HTERT RPE-1 (cell line): ENCODE measurements around the gene RAP1B.

ENCODE experiments used
- in situ Hi-C: fragments of 300-500 bp; cut with MboI; formaldehyde crosslinking; loops from 4 replicates; pipeline ENCODE4 v1.14.3; 2020; ENCODE audit warnings: low sequenced_read_pairs

Gene RAP1B

GRCh38 chr12:68610370-68611093 is at the start of gene RAP1B:
Gene RAP1B, plus strand, starts transcription at chr12:68610899. Its CDS starts 37,826 bp downstream, at chr12:68648725.
- in situ Hi-C loops, result no loop called here

GRCh38 chr12:68561830-68562229 is 48.9 kb upstream of the RAP1B start:
- in situ Hi-C loops, result no loop called here

- in situ Hi-C loops, result no loop called here
Observed at GRCh38 chr12:68564166-68564565, 46.5 kb upstream of the RAP1B start.

- in situ Hi-C loops, result no loop called here
Observed at GRCh38 chr12:68565391-68565903, 45.3 kb upstream of the RAP1B start.

- in situ Hi-C loops, result no loop called here
Observed at GRCh38 chr12:68568922-68569569, 41.7 kb upstream of the RAP1B start.

- in situ Hi-C loops, result no loop called here
Observed at GRCh38 chr12:68572661-68573060, 38.0 kb upstream of the RAP1B start.

DNA sequence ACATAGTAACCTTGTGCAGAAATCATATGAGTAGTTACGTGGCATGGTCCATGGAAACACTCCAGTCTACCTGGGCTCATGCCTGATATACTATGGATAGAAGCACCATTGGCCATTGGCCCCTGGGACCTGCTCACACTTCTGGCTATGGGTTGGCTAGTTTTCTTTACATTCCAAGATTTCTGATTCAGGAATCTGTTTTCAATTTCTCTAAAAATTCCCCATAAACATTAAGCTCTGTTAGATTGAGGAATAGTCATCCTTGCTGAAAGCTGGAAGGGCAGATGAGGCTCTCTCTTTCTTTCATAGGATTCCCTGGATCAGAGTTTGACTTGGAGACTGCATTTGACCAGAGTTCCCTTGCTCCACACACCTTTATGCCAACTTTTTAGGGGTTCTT is 37.3 kb upstream of the RAP1B start:
- in situ Hi-C loops, result no loop called here

DNA sequence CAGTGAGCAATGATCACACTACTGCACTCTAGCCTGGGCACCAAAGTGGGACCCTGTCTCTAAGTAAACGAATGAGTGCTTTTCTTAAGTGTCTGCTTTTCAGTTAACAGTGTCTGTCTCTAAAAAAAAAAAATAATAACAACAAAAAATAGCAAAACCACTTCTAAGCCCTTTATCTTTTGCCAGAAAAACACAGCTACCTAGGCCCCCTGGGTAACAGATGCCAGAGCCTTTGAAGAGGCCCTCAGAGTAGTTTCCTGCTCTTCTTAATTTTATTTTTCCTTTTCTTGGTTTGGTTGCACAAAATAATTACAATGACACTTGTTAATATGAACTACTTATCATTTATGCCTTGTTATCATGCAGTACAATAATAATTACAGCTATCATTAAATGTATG is 32.8 kb upstream of the RAP1B start:
- in situ Hi-C loops, result no loop called here

- in situ Hi-C loops, result no loop called here
Observed at GRCh38 chr12:68578765-68579164, 31.9 kb upstream of the RAP1B start.

- in situ Hi-C loops, result no loop called here
Observed at GRCh38 chr12:68579254-68579653, 31.4 kb upstream of the RAP1B start.

DNA sequence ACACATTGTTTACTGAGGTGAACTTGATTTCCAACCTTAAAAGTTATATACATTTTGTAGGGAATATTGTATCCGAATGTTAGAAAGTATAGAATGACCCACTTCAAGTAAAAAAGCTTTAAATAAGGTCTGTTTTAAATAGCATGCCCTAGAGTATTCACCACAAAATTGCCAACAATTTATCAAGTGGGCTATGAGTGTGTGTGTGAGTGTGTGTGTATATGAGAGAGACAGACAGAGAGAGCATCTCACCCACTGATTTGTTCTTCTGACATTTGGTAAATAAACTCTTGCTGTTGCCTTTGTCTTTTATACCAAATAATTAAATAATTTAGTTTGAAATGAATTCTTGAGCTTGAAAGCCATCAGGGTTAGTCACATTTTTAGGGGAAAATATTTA is 29.8 kb upstream of the RAP1B start:
- in situ Hi-C loops, result no loop called here

DNA sequence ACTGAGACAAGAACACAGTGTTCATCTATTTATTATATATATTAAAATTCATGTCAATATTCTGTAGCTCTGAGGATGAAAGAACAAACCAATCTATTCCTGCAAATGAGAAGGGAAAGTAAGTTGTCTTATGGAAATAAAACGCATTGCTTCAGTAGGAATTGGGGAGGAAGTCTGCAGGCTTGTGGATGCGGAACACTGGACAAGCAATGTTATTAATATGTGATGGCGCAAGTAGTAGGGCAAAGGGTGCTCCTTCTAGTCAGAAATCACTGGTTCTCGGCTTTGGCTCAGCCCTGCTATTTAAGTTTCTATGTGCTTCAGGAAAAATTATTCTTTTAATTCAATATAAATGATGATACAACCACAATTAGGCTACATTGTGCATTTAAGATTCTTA is 28.8 kb upstream of the RAP1B start:
- in situ Hi-C loops, result no loop called here

- in situ Hi-C loops, result no loop called here
Observed at GRCh38 chr12:68585966-68586365, 24.7 kb upstream of the RAP1B start.

- in situ Hi-C loops, result no loop called here
Observed at GRCh38 chr12:68587448-68587873, 23.2 kb upstream of the RAP1B start.

GRCh38 chr12:68589194-68589593 is 21.5 kb upstream of the RAP1B start:
- in situ Hi-C loops, result no loop called here

DNA sequence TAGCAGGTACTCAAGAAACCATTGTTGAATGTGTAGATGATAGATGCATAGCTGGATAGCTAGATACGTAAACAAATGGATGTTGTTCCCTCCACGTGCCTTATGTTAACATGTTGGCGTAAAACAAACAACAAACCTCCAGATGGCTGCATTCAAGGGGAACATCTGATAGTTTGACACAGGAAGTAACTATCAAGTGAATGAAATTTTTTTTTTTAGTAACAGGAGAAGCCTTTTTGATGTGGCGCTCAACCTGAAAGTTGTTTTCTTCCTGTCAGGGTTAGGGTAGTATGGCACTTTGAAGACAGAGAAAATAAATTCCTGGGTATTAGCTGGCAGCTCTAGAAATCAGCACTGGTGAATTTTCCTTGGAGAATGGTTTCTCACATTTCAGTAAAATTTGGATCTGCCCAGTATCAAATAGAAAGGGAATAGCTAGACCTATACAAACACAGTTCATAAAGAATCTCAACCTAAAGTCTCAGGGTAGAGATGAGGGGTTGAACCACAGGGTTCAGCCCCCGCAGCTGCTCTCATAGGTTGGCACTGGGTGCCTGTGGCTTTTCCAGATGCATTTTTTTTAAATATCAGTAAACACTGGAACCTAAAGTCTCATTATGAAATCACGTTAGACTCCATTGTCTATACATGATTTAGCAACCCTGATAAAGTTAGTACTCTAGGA is 18.8 kb upstream of the RAP1B start:
- in situ Hi-C loops, result no loop called here

- in situ Hi-C loops, result no loop called here
Observed at GRCh38 chr12:68595241-68595640, 15.5 kb upstream of the RAP1B start.

GRCh38 chr12:68601767-68602166 is 8.9 kb upstream of the RAP1B start:
- in situ Hi-C loops, result no loop called here

GRCh38 chr12:68602720-68603119 is 8.0 kb upstream of the RAP1B start:
- in situ Hi-C loops, result no loop called here

DNA sequence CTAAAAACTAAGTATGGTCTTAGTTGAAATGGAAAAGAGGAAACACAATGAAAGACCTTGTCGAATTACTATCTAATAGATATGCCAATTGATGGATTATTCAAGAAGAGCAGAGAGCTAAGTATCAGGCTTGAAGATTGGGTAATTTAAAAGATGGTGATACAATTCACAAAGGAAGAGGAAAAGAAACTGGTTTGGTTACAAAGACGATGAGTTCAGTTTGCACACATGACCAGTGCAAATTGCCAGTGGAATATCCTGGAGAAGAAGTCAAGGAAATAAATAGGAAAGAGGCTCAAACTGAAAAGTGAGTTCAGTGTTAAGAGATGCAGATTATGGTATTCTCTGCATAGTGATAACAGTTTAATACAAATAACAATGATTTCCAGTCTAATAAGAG is 2.5 kb upstream of the RAP1B start:
- in situ Hi-C loops, result no loop called here

- in situ Hi-C loops, result no loop called here
Observed at GRCh38 chr12:68609998-68610369, 715 bp upstream of the RAP1B start.
